Stimulated activated effector memory CD8-positive, alpha-beta T cell treated with anti-CD3 and anti-CD28 coated beads, Interleukin-12 subunit alpha, Interleukin-12 subunit beta, amount 100 ng/mL, for 72 hours (primary cell): ENCODE measurements around the gene IFNA17.
"Not testable (repeated sequence)": the region's sequence is repeated elsewhere in the genome, so short reads cannot be mapped to it uniquely, and the experiment has no call there.

Experiments used
- ATAC-seq: fragments of 150-1000 bp; cut with Tn5 transposase; 2 replicates; pipeline ENCODE4 v1.10.0; 2021
- DNase-seq, 2 donors: peaks; one replicate each; pipeline ENCODE4 v3.0.0; 2021 to 2022; ENCODE audit warnings: low spot score in 2 of 2
- H3K27ac Mint-ChIP-seq: one replicate; pipeline ENCODE4 v1.8.0; 2022; ENCODE audit warnings: mild to moderate bottlenecking, mixed read lengths
- H3K36me3 Mint-ChIP-seq: one replicate; pipeline ENCODE4 v1.8.0; 2022; ENCODE audit warnings: mild to moderate bottlenecking, mixed read lengths
- H3K4me1 Mint-ChIP-seq: one replicate; pipeline ENCODE4 v1.8.0; 2022; ENCODE audit warnings: mixed read lengths
- H3K4me3 Mint-ChIP-seq: one replicate; pipeline ENCODE4 v1.8.0; 2022; ENCODE audit warnings: mild to moderate bottlenecking, mixed read lengths
- H3K9me3 Mint-ChIP-seq: one replicate; pipeline ENCODE4 v1.8.0; 2022; ENCODE audit warnings: mixed read lengths

The IFNA17 gene

GRCh38 chr9:21234153-21234687 lies 6.2 kb upstream of the IFNA17 start:
- Mint-ChIP-seq H3K9me3 (no peaks in the 10 kb centered on the region), H3K36me3 (no peaks in the 10 kb centered on the region), H3K27ac (no peak overlapping the region), H3K4me3 (no peak overlapping the region), H3K4me1 (peaks cover 13% of the 10 kb centered on the region)
- peak; percentile 26 for ATAC-seq
- no peak for DNase-seq

DNA sequence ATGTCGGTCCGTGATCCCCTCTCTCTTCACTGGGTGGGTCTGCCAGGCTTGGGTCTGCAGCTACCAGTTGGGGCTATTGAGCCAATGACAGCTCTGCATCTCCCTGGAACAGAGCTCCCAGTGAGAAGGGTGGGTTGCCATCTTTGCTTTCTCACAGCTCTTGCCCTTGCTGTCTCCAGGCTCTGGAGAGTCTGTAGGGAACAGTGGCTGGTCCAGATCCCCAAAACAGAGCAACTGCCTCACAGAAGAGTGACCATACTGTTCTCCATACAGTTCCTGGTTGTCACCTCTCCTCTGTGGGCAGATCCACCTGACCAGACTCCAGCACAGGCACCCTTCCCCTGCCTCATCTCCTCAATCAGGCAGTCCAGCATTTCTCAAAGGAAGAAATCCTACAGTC lies 5.2 kb upstream of the IFNA17 start:
- Mint-ChIP-seq H3K4me1 (peaks cover 13% of the 10 kb centered on the region), H3K27ac (no peak overlapping the region), H3K4me3 (no peak overlapping the region), H3K36me3 (no peaks in the 10 kb centered on the region), H3K9me3 (no peaks in the 10 kb centered on the region)
- peak; percentile 14 for ATAC-seq
- DNase-seq = no peak

DNA sequence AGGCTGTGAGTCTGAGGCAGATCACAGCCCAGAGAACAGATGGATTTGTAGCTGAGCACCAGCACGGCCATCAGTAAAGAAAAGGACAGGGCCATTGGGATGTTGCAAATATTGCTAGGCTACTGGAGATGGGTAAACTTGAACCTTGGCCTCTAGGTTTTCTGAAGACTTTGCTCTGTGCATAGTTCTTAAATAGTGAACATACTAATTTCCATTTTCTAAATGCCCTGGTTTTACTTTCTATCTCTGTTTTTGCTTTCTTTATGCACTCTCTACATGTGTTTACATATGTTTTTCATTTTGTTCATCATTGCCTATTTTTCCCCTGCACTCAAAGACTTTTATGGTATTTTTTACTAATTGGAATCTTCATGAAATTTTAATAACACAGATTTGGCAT lies 10.8 kb downstream of the IFNA17 start, which contains the start of gene IFNA16:
Gene IFNA16, minus strand, starts transcription at position 101 of the 400 bp plus-strand sequence. Its CDS starts 6 bp downstream, at position 95.
- not testable (repeated sequence) for DNase-seq, H3K9me3 Mint-ChIP-seq, H3K4me3 Mint-ChIP-seq, H3K27ac Mint-ChIP-seq, ATAC-seq, H3K4me1 Mint-ChIP-seq, H3K36me3 Mint-ChIP-seq

GRCh38 chr9:21213411-21214326 lies 14.4 kb downstream of the IFNA17 start:
- ATAC-seq = peak; percentile 60
- H3K27ac Mint-ChIP-seq, DNase-seq, H3K4me1 Mint-ChIP-seq, H3K4me3 Mint-ChIP-seq, H3K36me3 Mint-ChIP-seq, H3K9me3 Mint-ChIP-seq: not testable (repeated sequence)

GRCh38 chr9:21212160-21212559 lies 15.9 kb downstream of the IFNA17 start:
- H3K4me1 Mint-ChIP-seq, DNase-seq, H3K4me3 Mint-ChIP-seq, H3K27ac Mint-ChIP-seq, H3K9me3 Mint-ChIP-seq, H3K36me3 Mint-ChIP-seq: not testable (repeated sequence)
- ATAC-seq = peak; percentile 19

DNA sequence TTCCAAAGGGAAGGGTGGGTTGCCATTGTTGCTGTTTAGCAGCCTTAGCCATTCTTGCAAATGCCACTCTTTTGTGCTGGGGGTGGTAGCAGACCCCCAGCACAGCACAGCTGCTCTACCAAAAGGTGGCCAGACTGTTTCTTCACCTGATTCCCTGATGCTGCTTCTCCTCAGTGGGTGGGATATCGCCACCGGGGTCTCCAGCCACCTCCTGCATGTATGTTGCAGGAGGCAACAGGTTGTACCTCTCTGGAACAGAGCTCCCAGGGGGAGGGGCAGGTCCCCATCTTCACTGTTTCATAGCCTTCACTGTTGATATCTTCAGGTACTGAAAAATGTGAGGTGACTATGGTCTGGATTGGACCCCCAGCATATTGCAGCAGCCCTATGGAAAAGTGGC lies 17.2 kb downstream of the IFNA17 start:
- not testable (repeated sequence) for DNase-seq, H3K36me3 Mint-ChIP-seq, H3K4me1 Mint-ChIP-seq, H3K4me3 Mint-ChIP-seq, H3K27ac Mint-ChIP-seq, ATAC-seq, H3K9me3 Mint-ChIP-seq

- Mint-ChIP-seq H3K9me3 (no peaks in the 10 kb centered on the region), H3K4me1 (peaks cover 6% of the 10 kb centered on the region), H3K36me3 (no peaks in the 10 kb centered on the region), H3K4me3 (no peak overlapping the region), H3K27ac (no peak overlapping the region)
- DNase-seq (no peak), ATAC-seq (no peak)
Measured at GRCh38 chr9:21210311-21210710, 17.7 kb downstream of the IFNA17 start.

DNA sequence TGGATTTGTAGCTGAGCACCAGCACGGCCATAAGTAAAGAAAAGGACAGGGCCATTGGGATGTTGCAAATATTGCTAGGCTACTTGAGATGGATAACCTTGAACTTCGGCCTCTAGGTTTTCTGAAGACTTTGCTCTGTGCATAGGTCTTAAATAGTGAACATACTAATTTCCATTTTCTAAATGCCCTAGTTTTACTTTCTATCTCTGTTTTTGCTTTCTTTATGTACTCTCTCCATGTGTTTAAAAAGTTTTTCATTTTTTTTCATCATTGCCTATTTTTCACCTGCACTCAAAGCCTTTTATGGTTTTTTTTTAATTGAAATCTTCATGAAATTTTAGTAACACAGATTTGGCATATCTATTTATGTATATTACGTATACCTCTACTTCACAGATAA lies 21.0 kb downstream of the IFNA17 start, which contains the start of gene IFNA10:
Gene IFNA10, minus strand, starts transcription at position 101 of the 400 bp plus-strand sequence. Its CDS starts 46 bp downstream, at position 55.
- not testable (repeated sequence) for H3K4me3 Mint-ChIP-seq, ATAC-seq, H3K4me1 Mint-ChIP-seq, H3K27ac Mint-ChIP-seq, H3K36me3 Mint-ChIP-seq, DNase-seq, H3K9me3 Mint-ChIP-seq

DNA sequence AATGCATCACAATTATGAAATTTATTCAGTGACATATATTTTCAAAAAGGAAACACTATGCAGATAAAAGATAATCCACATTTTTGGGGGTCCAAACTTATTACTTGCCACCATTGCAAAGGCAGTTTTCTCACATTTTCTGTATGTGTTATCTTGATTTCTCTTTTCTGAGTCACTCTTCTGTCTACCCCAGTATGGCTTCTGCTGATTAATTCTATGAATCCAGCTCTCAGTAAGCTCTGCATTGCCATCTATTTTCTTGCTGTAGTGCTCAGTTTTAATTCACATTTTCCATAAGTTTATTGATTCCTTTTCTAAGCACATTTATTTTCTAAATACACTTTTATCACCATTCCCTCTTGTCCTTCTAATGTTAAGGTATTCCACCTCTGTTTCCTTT lies 22.8 kb downstream of the IFNA17 start:
- Mint-ChIP-seq H3K9me3 (no peaks in the 10 kb centered on the region), H3K36me3 (no peaks in the 10 kb centered on the region), H3K27ac (no peak overlapping the region), H3K4me3 (no peak overlapping the region), H3K4me1 (no peaks in the 10 kb centered on the region)
- ATAC-seq = peak; percentile 86
- DNase-seq = no peak

DNA sequence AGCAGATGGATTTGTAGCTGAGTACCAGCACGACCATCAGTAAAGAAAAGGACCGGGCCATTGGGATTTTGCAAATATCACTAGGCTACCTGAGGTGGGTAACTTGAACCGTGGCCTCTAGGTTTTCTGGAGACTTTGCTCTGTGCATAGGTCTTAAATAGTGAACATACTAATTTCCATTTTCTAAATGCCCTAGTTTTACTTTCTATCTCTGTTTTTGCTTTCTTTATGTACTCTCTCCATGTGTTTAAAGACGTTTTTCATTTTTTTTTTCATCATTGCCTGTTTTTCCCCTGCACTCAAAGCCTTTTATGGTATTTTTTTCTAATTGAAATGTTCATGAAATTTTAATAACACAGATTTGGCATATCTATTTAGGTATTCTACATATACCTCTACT lies 25.9 kb downstream of the IFNA17 start, which contains the start of gene IFNA7:
Gene IFNA7, minus strand, starts transcription at position 101 of the 400 bp plus-strand sequence. Its CDS starts 40 bp downstream, at position 61.
- not testable (repeated sequence) for DNase-seq, H3K4me1 Mint-ChIP-seq, H3K9me3 Mint-ChIP-seq, H3K4me3 Mint-ChIP-seq, H3K36me3 Mint-ChIP-seq, ATAC-seq, H3K27ac Mint-ChIP-seq

- not testable (repeated sequence) for H3K9me3 Mint-ChIP-seq, H3K4me1 Mint-ChIP-seq, H3K4me3 Mint-ChIP-seq, H3K27ac Mint-ChIP-seq, DNase-seq, H3K36me3 Mint-ChIP-seq
- peak; percentile 82 for ATAC-seq
Measured at GRCh38 chr9:21194867-21195776, 32.9 kb downstream of the IFNA17 start.

DNA sequence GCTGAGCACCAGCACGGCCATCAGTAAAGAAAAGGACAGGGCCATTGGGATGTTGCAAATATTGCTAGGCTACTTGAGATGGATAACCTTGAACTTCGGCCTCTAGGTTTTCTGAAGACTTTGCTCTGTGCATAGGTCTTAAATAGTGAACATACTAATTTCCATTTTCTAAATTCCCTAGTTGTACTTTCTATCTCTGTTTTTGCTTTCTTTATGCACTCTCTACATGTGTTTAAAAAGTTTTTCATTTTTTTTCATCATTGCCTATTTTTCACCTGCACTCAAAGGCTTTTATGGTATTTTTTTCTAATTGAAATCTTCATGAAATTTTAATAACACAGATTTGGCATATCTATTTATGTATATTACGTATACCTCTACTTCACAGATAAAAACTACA lies 40.5 kb downstream of the IFNA17 start, which contains the start of gene IFNA4:
Gene IFNA4, minus strand, starts transcription at position 101 of the 400 bp plus-strand sequence. Its CDS starts 56 bp downstream, at position 45.
- not testable (repeated sequence) for DNase-seq, H3K9me3 Mint-ChIP-seq, H3K27ac Mint-ChIP-seq, H3K4me1 Mint-ChIP-seq, ATAC-seq, H3K4me3 Mint-ChIP-seq, H3K36me3 Mint-ChIP-seq

DNA sequence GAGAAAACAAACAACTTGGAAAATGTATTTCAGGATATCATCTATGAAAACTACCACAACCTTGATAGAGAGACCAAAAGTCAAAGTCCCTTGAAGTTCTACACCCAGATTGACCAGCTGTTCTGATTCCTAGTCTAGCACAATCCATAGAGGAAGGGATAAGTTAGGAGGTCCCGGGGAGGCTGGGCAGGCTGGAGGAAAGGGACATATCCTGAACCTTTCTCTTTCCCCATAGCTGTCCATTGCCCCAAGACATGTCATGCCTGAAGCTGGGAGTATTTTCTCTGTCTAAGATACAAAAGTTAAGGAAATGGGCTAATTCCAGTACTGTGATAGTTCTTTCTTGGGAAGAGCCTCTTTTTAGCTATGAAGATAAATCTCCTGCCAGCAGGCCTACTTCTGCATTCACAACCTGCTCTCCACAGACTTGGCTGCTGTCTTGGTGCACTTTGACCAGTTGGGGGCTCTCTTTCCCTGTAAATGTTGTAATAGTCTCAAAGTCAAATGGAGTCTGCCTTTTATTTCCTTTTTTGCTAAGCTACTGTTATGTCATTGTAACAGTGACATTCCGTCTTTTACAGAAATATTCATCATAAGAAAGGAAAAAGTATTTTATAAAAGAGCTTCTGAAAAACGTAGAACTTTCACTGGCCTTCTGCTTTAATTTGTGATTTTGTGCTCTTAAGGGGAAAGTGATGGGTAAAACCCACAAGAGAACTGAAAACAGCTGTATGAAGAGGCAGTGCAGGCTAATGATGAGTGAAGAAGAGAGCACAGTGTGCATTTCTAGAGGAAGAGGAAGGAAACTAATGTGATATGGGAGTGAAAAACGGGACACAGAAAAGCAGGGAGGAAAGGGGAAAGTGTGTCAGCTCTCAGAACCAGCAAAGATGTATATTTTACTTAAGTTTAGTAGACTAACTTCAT lies 44.9 kb downstream of the IFNA17 start:
- H3K36me3 Mint-ChIP-seq, H3K9me3 Mint-ChIP-seq, H3K27ac Mint-ChIP-seq, H3K4me1 Mint-ChIP-seq, H3K4me3 Mint-ChIP-seq, DNase-seq: not testable (repeated sequence)
- peak; percentile 81 for ATAC-seq
